LoVo (cell line): ENCODE results near the gene CMKLR1.

Source experiments
- DNase-seq: peaks from one replicate; pipeline ENCODE4 v3.0.0-alpha.2; 2016; ENCODE audit warnings: low spot score

The CMKLR1 gene

DNA sequence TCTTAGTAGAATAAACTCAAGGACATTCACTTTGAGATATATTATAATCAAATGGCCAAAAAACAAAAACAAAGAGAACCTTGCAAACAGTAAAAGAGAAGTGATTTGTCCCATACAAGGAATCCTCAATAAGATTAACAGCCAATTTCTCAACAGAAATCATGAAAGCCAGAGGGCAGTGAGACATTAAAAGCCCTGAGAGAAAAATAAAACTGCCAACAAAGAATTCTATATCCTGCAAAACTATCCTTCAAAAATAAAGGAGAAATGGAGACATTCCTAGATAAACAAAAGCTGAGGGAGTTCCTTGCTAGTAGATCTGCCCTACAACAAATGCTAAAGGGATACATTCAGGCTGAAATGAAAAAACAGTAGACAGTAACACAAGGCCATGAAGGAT lies 78.1 kb downstream of the CMKLR1 start:
- no peak for DNase-seq

DNA sequence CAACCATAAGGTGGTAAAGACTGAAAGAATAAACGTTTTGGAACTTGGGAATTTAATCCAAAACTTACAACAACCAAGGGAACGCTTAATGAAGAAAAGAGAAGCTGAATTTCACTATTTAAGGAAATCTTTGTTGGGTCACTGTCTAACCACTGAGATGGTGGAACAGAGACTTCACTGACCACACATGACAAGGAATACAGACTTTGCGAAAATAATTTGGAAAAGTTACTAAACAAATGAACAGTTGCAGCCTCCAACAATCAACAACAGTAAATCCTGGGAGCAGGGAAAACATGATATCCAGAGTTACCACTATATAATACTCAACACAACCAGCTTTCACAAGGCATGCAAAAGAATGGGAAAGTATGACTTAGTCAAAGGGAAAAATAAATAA lies 79.1 kb downstream of the CMKLR1 start:
- no peak for DNase-seq

DNA sequence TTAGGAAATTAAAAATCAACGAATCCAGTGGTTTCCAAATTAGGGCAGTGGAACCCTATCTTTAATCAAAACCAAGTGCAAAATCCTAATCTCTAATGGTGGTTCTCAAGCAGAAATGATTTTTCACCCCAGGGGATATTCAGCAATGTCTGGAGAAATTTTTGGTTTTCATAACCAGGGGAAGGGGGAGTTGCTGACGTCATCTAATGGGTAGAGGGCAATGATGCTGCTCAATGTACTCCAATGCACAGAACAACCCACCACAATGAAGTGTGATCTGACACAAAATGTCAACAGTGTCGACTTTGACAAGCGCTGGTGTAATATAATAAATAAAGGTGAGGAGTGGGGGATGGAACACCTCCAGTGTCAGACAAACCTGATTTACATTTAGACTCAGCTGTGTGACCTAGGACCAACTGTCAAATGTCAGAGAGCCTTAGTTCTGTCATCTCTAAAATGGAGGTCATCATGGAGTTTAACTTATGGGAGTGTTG lies 81.5 kb downstream of the CMKLR1 start:
- no peak for DNase-seq

DNA sequence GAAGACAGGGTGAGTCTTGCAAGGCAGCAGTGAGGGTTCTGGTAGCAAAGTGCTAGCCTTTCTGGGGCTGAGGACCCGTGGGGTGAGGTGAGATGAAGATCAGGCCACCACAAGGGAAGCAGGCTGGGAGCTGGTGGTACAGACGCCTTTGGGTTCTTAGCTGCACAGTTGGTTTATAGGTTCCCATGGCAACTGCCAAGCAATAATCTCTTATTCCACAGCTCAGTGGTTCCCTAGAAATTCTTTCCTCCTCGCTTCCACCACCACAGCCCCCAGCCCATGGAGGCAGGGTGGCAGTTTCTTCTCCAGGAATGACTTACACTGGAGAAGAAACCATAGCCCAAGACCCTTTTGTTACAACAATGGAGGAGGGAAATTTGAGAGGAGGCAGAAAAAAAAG lies 82.1 kb downstream of the CMKLR1 start:
- DNase-seq: no peak

DNA sequence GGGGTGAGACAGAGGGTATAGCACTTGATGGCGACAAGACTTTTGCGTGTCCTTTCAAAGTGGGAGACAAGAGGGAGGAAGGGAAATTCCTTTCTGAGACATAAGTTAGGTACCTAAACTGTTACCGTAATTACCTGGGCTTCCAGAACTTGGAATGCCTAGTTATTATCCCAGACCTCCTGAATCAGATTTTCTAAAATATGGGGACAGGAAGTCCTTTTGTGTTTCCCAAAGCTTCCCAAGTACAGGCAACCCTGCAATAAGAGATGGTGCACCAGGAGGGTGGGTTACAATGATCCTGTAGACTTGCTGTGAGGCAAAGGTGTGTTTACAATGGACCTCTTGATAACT lies 83.9 kb downstream of the CMKLR1 start:
- DNase-seq: no peak

DNA sequence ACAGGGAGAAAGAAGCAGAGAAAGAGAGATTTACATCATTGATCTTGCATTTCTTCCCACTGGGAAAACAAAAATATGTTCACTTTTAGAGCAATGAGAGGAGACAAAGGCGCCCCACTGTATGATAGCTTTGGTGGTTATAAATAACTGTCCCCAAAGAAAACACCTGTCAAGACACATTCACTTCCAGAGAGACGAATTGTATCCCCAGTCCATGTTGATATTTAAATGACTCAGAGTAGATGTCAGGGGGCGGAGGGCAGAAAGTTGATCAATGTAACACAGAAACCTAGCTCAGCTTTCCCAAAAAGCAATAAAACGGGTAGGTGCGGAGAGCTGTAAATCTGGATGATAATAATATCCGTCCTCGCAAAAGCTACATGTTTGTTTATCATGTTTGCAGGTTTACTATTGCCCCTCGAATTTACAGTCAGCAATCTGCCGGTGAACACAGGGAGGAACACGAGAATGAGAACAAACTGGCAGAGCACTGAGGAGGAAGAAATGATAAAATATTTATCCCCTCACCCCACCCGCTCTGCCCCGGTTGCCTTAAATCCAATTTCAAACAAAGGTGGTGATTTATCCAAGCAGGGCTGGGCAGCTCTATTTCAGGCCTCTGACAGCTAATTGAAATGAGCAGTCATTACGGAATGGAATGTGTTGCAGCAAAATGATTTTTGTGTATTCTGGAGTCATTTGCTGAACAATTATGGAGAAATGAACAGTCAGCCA lies 84.4 kb downstream of the CMKLR1 start:
- no peak for DNase-seq

DNA sequence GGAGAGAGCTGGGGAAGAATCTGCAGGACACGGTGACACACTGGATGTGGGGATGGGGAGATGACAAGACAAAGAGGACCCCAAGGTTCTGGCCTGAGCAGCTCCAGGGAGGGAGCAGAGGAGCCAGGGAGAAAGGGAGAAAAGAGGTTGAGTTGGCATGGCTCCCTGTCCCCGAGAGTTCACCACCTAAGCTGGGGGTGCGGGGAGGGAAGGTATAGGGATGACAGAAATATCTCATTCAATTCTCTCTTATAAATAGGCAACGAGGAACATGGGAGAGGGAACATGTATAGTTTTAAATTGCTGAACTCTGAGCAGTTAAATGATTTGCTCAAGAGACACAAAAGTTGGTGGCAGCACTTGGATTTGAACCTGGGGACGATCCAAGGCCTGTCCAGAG lies 85.1 kb downstream of the CMKLR1 start:
- DNase-seq: no peak

DNA sequence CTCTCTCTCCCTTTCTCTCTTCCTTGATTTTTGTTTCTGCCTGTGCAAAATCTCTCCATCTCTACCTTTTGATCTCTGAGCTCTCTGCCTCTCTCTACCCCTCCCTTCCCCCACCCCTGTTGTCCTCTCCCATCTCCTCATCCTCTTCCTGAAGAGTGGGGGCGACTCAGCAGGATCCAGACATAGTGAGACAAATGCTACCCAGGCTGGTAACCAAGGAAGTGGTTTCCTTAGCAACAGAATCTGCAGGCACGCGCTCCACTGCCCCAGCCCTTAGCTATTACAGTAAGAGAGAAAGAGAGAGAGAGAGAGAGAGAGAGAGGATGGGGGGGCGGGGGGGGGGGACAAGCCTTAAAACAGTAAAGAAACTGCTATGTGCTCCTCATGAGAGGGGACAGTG lies 85.6 kb downstream of the CMKLR1 start:
- DNase-seq: no peak

DNA sequence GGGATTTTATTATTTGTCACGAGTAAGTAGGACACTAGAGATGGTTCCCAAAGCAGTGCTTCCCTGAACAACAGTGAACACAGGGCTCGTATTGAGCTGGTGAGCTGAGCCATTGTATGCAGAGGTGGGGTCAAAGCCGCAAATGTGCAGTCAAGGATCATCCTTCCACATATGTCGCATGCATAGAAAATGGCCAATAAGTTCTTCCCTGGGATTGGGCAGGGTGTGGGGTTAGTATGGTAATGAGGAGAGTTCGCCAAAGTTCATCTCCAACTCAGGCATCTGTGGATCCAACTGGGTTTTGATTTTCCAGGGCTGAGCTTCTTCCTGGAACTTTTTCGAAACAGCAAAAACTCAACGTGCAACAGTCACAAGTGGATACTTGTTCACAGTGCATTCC lies 86.6 kb downstream of the CMKLR1 start:
- DNase-seq: no peak

DNA sequence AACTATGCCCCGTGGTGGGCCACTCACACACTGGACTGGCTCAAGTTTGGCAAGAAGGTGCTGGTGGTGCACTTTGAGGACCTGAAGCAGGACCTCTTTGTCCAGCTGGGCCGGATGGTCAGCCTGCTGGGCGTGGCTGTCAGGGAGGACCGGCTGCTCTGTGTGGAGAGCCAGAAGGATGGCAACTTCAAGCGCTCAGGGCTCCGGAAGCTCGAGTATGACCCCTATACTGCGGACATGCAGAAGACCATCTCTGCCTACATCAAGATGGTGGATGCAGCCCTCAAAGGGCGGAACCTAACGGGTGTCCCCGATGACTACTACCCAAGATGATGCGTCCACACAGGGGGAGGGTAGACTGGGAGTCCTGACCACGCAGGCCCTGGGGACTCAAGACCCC lies 91.1 kb downstream of the CMKLR1 start:
- DNase-seq: no peak

DNA sequence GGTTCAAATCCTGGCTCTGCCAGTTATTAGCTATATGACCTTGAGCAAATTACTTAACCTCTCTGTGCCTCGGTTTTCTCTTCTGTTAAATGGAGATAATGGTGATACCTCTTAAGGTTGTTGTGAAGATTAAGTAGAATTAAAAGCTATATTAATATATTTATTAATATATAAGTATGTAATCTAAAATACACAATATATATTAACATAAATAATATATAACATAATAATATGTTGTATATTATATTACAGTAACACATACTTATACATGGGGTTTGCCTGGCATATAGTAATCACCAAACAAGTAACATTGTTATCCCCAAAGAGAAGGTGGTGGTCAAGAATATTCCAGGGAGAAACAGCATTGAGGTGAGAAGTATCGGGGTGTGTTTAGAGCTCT lies 92.0 kb downstream of the CMKLR1 start:
- no peak for DNase-seq

DNA sequence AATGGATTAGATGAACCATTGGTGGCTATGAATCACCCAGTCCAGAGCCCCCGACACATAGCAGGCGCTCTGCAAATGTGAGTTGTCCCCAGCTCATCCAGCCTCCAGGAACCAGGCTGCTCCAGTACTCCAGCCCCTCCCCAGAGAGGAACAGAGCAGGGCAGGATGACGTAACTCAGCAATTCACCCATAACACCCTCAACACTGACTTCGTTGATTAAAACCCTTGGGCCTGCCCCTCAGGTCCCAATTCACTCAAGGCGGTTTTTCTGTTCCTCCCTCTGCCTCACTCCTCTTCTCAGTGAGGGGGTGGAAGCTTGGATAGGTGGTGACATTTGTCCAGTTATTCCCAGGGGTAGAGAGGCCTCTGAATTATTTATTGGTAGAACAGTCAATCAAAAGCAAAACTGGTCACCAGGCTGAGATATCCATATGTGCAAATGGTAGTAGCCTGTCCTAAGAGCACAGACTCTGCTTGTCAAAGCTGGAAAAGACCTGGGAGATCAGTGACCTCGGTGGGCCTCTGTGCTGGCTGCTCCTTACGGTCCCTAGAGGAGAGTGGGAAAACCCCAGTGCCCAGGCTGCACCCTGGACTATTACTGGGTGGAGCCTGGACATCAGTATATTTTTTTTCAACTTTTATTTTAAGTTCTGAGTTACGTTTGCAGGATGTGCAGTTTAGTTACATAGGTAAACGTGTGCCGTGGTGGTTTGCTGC lies 97.0 kb downstream of the CMKLR1 start:
- DNase-seq: no peak

DNA sequence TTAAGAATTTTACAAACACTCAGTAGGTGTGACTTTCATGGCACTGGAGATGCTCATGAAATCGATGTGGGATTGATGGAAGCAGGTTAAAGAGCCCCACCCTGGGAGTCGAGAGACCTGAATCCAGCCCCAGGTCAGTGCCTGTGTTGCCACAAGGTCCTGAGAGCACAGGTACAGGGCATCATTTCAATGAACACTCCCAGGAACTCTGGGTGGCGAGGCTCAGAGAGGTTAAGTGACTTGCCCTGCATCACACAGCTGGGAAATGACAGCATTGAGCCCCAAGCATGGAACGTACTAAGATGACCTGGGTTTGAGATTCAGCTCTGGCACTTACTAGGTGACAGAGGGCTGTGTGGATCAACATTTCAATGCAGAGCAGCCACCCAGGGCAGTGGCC lies 98.2 kb downstream of the CMKLR1 start:
- DNase-seq: no peak

DNA sequence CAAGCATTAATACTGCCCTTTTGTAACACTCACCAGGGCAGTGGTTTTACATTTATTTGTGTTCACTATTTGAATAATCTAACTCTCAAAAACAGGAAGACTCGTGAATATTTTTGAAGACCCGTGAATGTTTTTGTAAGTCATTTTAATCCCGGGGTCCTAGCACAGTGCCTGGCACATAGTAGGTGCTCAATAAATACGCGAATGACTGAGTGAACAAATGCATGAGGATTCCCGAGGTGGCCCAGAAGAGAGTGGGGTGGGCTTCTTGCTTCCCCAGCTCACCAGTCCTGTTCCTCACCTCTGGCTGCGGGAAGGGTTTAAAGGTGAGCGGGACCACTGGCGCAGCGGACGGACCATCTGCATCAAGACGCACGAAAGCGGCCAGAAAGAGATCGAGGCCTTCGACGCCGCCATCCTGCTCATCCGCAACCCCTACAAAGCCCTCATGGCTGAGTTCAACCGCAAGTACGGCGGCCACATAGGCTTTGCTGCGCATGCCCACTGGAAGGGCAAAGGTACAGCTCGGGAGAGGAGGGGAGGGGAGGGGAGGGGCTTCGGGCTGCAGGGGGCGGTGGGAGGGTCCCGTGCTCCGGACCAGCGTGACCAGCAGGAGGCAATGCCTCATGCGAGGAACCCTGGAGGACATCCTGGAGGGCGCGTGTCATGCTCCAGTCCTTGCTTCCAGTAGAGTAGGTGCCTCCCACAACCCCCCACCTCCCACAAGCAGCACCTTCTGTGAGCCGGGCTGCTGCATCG lies 98.9 kb downstream of the CMKLR1 start:
- no peak for DNase-seq

DNA sequence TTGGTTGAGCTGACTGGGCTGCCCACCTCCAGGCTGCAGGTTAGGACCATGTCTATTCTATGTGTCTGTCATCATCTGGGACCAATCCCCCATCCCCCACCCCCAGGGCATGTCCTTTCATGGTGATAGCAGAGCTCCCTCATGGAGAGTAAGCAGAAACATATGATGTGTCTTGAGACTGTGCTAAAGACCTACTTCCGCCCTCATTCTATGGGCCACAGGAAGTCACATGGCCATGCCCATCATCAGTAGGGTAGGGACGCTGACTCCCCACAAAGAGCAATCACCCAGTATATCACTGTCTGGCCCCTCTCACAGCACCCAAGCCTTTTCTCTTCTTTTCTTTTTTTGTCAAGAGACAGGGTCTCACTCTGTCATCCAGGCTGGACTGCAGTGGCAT lies 99.7 kb downstream of the CMKLR1 start:
- no peak for DNase-seq

DNA sequence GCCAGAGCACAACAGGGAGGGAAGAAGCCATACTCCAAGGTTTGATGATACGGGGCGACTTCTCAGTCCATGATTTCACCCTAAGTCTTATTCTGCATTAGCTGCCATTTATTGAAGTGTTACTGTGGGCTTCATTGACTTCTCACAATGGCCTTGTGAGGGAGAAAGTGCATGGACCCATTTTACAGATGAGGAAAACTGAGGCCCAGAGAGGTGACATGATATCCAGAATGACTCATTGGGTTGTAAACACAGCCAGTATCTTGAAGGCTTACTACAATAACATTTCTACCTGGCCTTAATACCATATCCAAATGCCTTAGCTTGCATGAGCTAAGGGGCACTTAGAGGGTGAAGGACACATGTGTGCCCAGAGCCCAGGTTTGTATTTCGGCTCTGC lies 100.6 kb downstream of the CMKLR1 start:
- DNase-seq: no peak
